NB4 (cell line): ENCODE measurements around the gene NTSR2.

Experiments used
- CTCF ChIP-seq: IDR thresholded peaks from one replicate; pipeline ENCODE4 v1.5.1; 2012; ENCODE audit warnings: low read depth, low read length
- MYC ChIP-seq: IDR thresholded peaks from 2 replicates; pipeline ENCODE4 v1.6.1; 2011; ENCODE audit warnings: low read depth, low read length

DNA sequence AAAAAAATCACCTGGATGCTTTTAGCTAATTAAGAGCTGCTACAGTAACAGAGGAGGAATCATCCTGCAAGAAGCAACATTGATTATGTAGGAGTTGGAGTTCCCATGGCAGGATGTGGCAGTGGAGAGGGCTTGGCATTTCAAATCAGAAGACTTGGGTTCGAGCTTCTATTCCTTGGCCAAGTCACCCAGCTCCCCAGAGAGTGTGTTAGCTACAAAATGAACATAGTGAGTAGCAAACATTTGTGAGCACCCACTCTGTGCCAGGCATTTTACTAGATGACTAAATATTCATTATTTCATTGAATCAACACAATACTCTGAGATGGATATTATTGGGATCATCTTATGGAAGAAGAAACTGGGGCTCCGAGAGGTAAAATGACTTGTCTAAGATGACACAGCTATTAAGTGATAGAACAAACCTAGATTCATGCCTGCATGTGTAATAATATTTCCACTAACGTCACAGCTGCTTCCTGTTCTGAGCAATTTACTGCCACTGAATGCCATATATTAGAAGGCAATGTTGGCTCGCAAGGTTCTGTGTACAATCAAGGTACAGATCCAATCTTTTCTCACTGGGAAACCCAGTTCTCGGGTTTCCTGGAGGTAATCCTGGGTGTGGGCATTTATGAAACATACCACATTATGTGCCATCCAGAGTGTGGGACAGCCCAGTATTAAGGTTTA is 18.0 kb downstream of the NTSR2 start:
- TF ChIP-seq CTCF (no peak), MYC (no peak)
